Measurements from ENCODE around the gene VWA5A. TPM values are rescaled to one million over a fixed set of nuclear protein-coding genes. Genes with fewer than 3 reads are reported as not detected.

The VWA5A gene
- total and polyA plus RNA-seq, 10 of the 15 experiments (the other 5 are each of a cell fraction or from before 2014, with no cell fraction given), result 0.45 to 1.6 (median 1.0) TPM

- Histone ChIP-seq H3K9me3 (replicated peaks; ENCODE audit: control insufficient read depth, insufficient read depth, low read length) (no peaks in the 10 kb centered on the region), H3K27me3 (replicated peaks in 1 of 2; ENCODE audit: control insufficient read depth in 2 of 2, insufficient read depth in 2 of 2, low read length in 1 of 2) (no peaks in the 10 kb centered on the region; a peak in 2 of 4 replicates), H2AFZ (ENCODE audit: control insufficient read depth, low read depth, low read length) (no peak overlapping the region), H3K4me3 (no peak overlapping the region), H4K20me1 (ENCODE audit: control insufficient read depth, insufficient read depth) (no peaks in the 10 kb centered on the region), H3K4me2 (ENCODE audit: control insufficient read depth, insufficient read depth) (no peak overlapping the region), H3K36me3 (ENCODE audit: control insufficient read depth in 2 of 2, insufficient read depth in 2 of 2, low read length in 1 of 2) (no peaks in the 10 kb centered on the region), H3K4me1 (ENCODE audit: control insufficient read depth, insufficient read depth, low read length) (no peaks in the 10 kb centered on the region), H3K79me2 (ENCODE audit: control insufficient read depth, insufficient read depth, low read length) (no peaks in the 10 kb centered on the region), H3K27ac (ENCODE audit: control insufficient read depth, insufficient read depth) (no peak overlapping the region), H3K9ac (ENCODE audit: control insufficient read depth, insufficient read depth, low read length) (no peak overlapping the region)
- RAD21 ChIA-PET (ENCODE audit: unreplicated experiment), result no interaction called here
- BruUV-seq (replicated peaks), result no TSS peak
- CTCF ChIA-PET, result interaction anchor here (3.0 kb wide), 1 partner anchor 120 kb away, joined by 16 read pairs; no protein-coding TSS in a partner anchor
- SMC1A ChIA-PET (ENCODE audit: uncharacterized antibody, unreplicated experiment), result no interaction called here
- ATAC-seq, result no peak
- WGBS (ENCODE audit: insufficient coverage, insufficient replicate concordance, low lambda C conversion rate, missing lambda C conversion rate), result 46% methylated on average over 2 of the region's 2 CpGs
- TF ChIP-seq EED (IDR thresholded peaks at IDR 0.05; ENCODE audit: low read depth) (no peak), RUNX3 (IDR thresholded peaks at IDR 0.05; ENCODE audit: low read length) (no peak), NRF1 (conservative IDR thresholded peaks at IDR 0.05; ENCODE audit: low read depth, low read length) (no peak), JUNB (IDR thresholded peaks at IDR 0.05) (no peak), CHD2 (IDR thresholded peaks at IDR 0.05; ENCODE audit: borderline replicate concordance, low read depth, low read length) (no peak)
- intact Hi-C loops (cut with micrococcal nuclease; ENCODE audit: unreplicated experiment) (no loop called here), in situ Hi-C loops (cut with MboI) (no loop called here)
- no peak for FAIRE-seq
- POLR2A ChIA-PET, result no interaction called here
- DNase-seq (ENCODE audit: low read depth, low spot score), result no peak
Measured at GRCh38 chr11:124190298-124191139, 75.3 kb downstream of the VWA5A start.
